ENCODE results near the gene IVD.

Gene IVD

DNA sequence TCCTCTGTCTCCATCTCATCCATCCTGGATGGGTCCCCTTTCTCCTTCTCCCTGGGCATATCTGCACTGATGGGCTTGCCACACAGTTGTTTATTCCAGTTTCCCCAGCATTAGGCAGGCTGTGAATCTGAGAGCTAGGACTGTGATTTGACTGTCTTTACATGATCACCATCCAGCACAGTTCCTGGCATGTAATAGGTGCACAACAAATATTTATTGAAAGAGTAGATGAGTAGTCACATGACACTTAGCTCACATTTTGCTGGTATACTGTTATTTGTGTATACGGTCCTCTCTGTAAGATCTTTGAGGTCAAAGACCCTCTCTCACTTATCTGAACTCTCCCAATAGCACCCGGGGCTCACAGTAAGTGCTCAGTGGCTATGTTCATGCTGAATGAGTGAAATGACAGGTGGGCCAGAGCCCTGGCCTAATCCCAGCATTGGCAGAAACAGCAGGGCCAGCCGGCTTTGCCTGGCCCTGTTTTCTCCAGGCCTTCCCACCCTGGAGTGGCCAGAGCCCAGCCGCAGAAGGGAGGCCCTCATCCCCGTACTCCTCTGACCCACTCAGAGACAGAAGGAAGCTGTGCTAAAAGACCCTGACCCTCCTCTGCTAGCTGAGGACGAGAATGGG is 19.0 kb downstream of the IVD start:
- no peaks in the 10 kb centered on the region for H3F3A ChIP-seq (ENCODE audit: low read depth)
- H3K9me3 ChIP-seq (ENCODE audit: insufficient read depth, low read depth, low read length): no peaks in the 10 kb centered on the region
- no peak overlapping the region for H3K4me2 ChIP-seq (ENCODE audit: low read depth, low read length, poor library complexity, severe bottlenecking)
- H3K4me3 ChIP-seq (ENCODE audit: low read length, poor library complexity, severe bottlenecking): no peak overlapping the region
- no peaks in the 10 kb centered on the region for H3K27me3 ChIP-seq (ENCODE audit: insufficient read depth, low read length, poor library complexity, severe bottlenecking)
- H4K20me1 ChIP-seq (ENCODE audit: insufficient read depth, low read length, poor library complexity, severe bottlenecking): no peaks in the 10 kb centered on the region
- no peaks in the 10 kb centered on the region for H3K36me3 ChIP-seq (ENCODE audit: insufficient read depth, low read length)
- H3K9me2 ChIP-seq (replicated peaks; ENCODE audit: low read depth, low read length): no peaks in the 10 kb centered on the region
- H3K9ac ChIP-seq (ENCODE audit: low read depth, low read length, poor library complexity, severe bottlenecking): no peak overlapping the region
- no peaks in the 10 kb centered on the region for H3K4me1 ChIP-seq (ENCODE audit: insufficient read depth, low read length, poor library complexity, severe bottlenecking)
- H3K79me2 ChIP-seq (ENCODE audit: insufficient read depth, low read length): no peaks in the 10 kb centered on the region
- no peak for TF ChIP-seq EZH2phosphoT487 (IDR thresholded peaks at IDR 0.05; ENCODE audit: borderline replicate concordance)
- TF ChIP-seq, protein P1, sequence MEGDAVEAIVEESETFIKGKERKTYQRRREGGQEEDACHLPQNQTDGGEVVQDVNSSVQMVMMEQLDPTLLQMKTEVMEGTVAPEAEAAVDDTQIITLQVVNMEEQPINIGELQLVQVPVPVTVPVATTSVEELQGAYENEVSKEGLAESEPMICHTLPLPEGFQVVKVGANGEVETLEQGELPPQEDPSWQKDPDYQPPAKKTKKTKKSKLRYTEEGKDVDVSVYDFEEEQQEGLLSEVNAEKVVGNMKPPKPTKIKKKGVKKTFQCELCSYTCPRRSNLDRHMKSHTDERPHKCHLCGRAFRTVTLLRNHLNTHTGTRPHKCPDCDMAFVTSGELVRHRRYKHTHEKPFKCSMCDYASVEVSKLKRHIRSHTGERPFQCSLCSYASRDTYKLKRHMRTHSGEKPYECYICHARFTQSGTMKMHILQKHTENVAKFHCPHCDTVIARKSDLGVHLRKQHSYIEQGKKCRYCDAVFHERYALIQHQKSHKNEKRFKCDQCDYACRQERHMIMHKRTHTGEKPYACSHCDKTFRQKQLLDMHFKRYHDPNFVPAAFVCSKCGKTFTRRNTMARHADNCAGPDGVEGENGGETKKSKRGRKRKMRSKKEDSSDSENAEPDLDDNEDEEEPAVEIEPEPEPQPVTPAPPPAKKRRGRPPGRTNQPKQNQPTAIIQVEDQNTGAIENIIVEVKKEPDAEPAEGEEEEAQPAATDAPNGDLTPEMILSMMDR (conservative IDR thresholded peaks at IDR 0.05; ENCODE audit: low read length): no peak
- no peak overlapping the region for H2AFZ ChIP-seq (ENCODE audit: low read length)

DNA sequence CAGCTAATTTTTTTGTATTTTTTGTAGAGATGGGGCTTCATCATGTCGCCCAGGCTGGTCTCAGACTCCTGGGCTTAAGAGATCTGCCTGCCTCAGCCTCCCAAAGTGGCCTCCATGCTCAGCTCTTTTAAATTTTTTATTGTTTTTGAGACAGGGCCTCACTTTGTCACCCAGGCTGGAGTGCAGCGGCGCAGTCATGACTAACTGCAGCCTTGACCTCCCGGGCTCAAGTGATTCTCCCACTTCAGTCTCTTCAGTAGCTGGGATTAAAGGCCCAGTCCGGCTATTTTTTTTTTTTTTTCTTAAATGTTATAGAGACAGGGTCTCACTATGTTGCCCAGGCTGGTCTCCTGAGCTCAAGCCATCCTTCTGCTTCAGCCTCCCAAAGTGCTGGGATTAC is 20.1 kb downstream of the IVD start:
- TF ChIP-seq, protein P1 (conservative IDR thresholded peaks at IDR 0.05; ENCODE audit: low read length): no peak
- TF ChIP-seq EZH2phosphoT487 (IDR thresholded peaks at IDR 0.05; ENCODE audit: borderline replicate concordance): no peak
- Histone ChIP-seq H2AFZ (ENCODE audit: low read length) (no peak overlapping the region), H3K9me2 (replicated peaks; ENCODE audit: low read depth, low read length) (no peaks in the 10 kb centered on the region), H3K9me3 (ENCODE audit: insufficient read depth, low read depth, low read length) (no peaks in the 10 kb centered on the region), H3K4me2 (ENCODE audit: low read depth, low read length, poor library complexity, severe bottlenecking) (no peak overlapping the region), H3K79me2 (ENCODE audit: insufficient read depth, low read length) (no peaks in the 10 kb centered on the region), H3K27me3 (ENCODE audit: insufficient read depth, low read length, poor library complexity, severe bottlenecking) (no peaks in the 10 kb centered on the region), H3K9ac (ENCODE audit: low read depth, low read length, poor library complexity, severe bottlenecking) (no peak overlapping the region), H3K4me1 (ENCODE audit: insufficient read depth, low read length, poor library complexity, severe bottlenecking) (no peaks in the 10 kb centered on the region), H4K20me1 (ENCODE audit: insufficient read depth, low read length, poor library complexity, severe bottlenecking) (no peaks in the 10 kb centered on the region), H3F3A (ENCODE audit: low read depth) (no peaks in the 10 kb centered on the region), H3K36me3 (ENCODE audit: insufficient read depth, low read length) (no peaks in the 10 kb centered on the region), H3K4me3 (ENCODE audit: low read length, poor library complexity, severe bottlenecking) (no peak overlapping the region)

GRCh38 chr15:40427188-40427587 is 21.6 kb downstream of the IVD start:
- Histone ChIP-seq H3K4me1 (ENCODE audit: insufficient read depth, low read length, poor library complexity, severe bottlenecking) (no peaks in the 10 kb centered on the region), H4K20me1 (ENCODE audit: insufficient read depth, low read length, poor library complexity, severe bottlenecking) (no peaks in the 10 kb centered on the region), H3K4me3 (ENCODE audit: low read length, poor library complexity, severe bottlenecking) (no peak overlapping the region), H3K9me2 (replicated peaks; ENCODE audit: low read depth, low read length) (no peaks in the 10 kb centered on the region), H3K36me3 (ENCODE audit: insufficient read depth, low read length) (no peaks in the 10 kb centered on the region), H2AFZ (ENCODE audit: low read length) (no peak overlapping the region), H3F3A (ENCODE audit: low read depth) (no peaks in the 10 kb centered on the region), H3K27me3 (ENCODE audit: insufficient read depth, low read length, poor library complexity, severe bottlenecking) (no peaks in the 10 kb centered on the region), H3K9me3 (ENCODE audit: insufficient read depth, low read depth, low read length) (no peaks in the 10 kb centered on the region), H3K9ac (ENCODE audit: low read depth, low read length, poor library complexity, severe bottlenecking) (no peak overlapping the region), H3K79me2 (ENCODE audit: insufficient read depth, low read length) (no peaks in the 10 kb centered on the region), H3K4me2 (ENCODE audit: low read depth, low read length, poor library complexity, severe bottlenecking) (no peak overlapping the region)
- TF ChIP-seq EZH2phosphoT487 (IDR thresholded peaks at IDR 0.05; ENCODE audit: borderline replicate concordance): no peak
- TF ChIP-seq, protein P1 (conservative IDR thresholded peaks at IDR 0.05; ENCODE audit: low read length): no peak
